Measurements from ENCODE around the gene TENT5A.

Gene TENT5A

GRCh38 chr6:81770381-81770780, 17.9 kb upstream of the TENT5A start:
- no peak for DNase-seq

GRCh38 chr6:81769824-81770223, 17.3 kb upstream of the TENT5A start:
- no peak for DNase-seq

GRCh38 chr6:81768150-81768942, 15.9 kb upstream of the TENT5A start:
- no peak for DNase-seq

GRCh38 chr6:81767163-81767891, 14.8 kb upstream of the TENT5A start:
- no peak for DNase-seq

- DNase-seq: no peak
Measured at GRCh38 chr6:81766482-81767069, 14.1 kb upstream of the TENT5A start.

GRCh38 chr6:81764531-81764930, 12.1 kb upstream of the TENT5A start:
- no peak for DNase-seq

- DNase-seq: no peak
Measured at GRCh38 chr6:81763968-81764367, 11.5 kb upstream of the TENT5A start.

GRCh38 chr6:81763051-81763450, 10.6 kb upstream of the TENT5A start:
- no peak for DNase-seq

GRCh38 chr6:81762606-81763005, 10.1 kb upstream of the TENT5A start:
- DNase-seq: no peak

- DNase-seq: no peak
Measured at GRCh38 chr6:81762132-81762531, 9.7 kb upstream of the TENT5A start.

- no peak for DNase-seq
Measured at GRCh38 chr6:81761197-81761596, 8.7 kb upstream of the TENT5A start.

- no peak for DNase-seq
Measured at GRCh38 chr6:81759782-81760181, 7.3 kb upstream of the TENT5A start.

GRCh38 chr6:81758221-81758620, 5.7 kb upstream of the TENT5A start:
- DNase-seq: no peak

GRCh38 chr6:81756690-81757089, 4.2 kb upstream of the TENT5A start:
- no peak for DNase-seq

- DNase-seq: no peak
Measured at GRCh38 chr6:81755551-81755950, 3.1 kb upstream of the TENT5A start.

GRCh38 chr6:81754906-81755305, 2.4 kb upstream of the TENT5A start:
- no peak for DNase-seq

- DNase-seq: no peak
Measured at GRCh38 chr6:81753711-81754577, 1.5 kb upstream of the TENT5A start.

- DNase-seq: no peak
Measured at GRCh38 chr6:81752921-81753710, 635 bp upstream of the TENT5A start.

- no peak for DNase-seq
Measured at GRCh38 chr6:81751388-81752083, 945 bp downstream of the TENT5A start.

GRCh38 chr6:81750681-81751387, 1.6 kb downstream of the TENT5A start:
- DNase-seq: no peak

GRCh38 chr6:81750200-81750599, 2.3 kb downstream of the TENT5A start:
- no peak for DNase-seq

Measured in NCI-H187 treated with DMSO at 0.1 percent for 48 hours (cell line).